ENCODE results near the gene CALML6. TPM values are rescaled to one million over a fixed set of nuclear protein-coding genes. Genes with fewer than 3 reads are reported as not detected.

The CALML6 gene
- total RNA-seq, 1 experiment from 2014 or later, result 1.9 TPM

GRCh38 chr1:1873186-1873585, 41.9 kb upstream of the CALML6 start:
- DNase-seq (ENCODE audit: low spot score) (no peak), ATAC-seq (no peak)
- Mint-ChIP-seq H3K27ac (peak overlapping the region; percentile 65; the same call in 1 of the 2 replicates), H3K27me3 (ENCODE audit: low read depth) (no peaks in the 10 kb centered on the region), H3K4me3 (no peak overlapping the region), H3K4me1 (peaks cover 24% of the 10 kb centered on the region), H3K9me3 (peaks cover 22% of the 10 kb centered on the region), H3K36me3 (peaks cover 56% of the 10 kb centered on the region)
- TF ChIP-seq ZNF121 (CRISPR knock-in tag; IDR thresholded peaks at IDR 0.05), result no peak
- ChIA-PET CTCF (interaction anchor here (1.1 kb wide), 1 partner anchor 14 kb away, joined by 3 read pairs; no protein-coding TSS in a partner anchor), POLR2A (interaction anchor here (0.7 kb wide), 1 partner anchor 46 kb away, joined by 4 read pairs; no protein-coding TSS in a partner anchor)

- POLR2A ChIA-PET, result no interaction called here
- Mint-ChIP-seq H3K4me3 (no peak overlapping the region), H3K27ac (no peak overlapping the region), H3K27me3 (ENCODE audit: low read depth) (no peaks in the 10 kb centered on the region), H3K4me1 (peaks cover 30% of the 10 kb centered on the region), H3K36me3 (peaks cover 60% of the 10 kb centered on the region), H3K9me3 (peaks cover 19% of the 10 kb centered on the region)
- CTCF ChIA-PET, result interaction anchor here (1.2 kb wide), 1 partner anchor 11 kb away, joined by 3 read pairs; no protein-coding TSS in a partner anchor
- no peak for DNase-seq (ENCODE audit: low spot score)
- TF ChIP-seq TP53 (CRISPR knock-in tag; IDR thresholded peaks at IDR 0.05), result no peak
- ATAC-seq, result no peak
Observed at GRCh38 chr1:1874901-1875300, 40.2 kb upstream of the CALML6 start.

- ATAC-seq (no peak), DNase-seq (ENCODE audit: low spot score) (no peak)
- H3K9me3 Mint-ChIP-seq, result peaks cover 19% of the 10 kb centered on the region
- H3K4me1 Mint-ChIP-seq, result peaks cover 35% of the 10 kb centered on the region
- TF ChIP-seq GABPB1 (CRISPR knock-in tag; IDR thresholded peaks at IDR 0.05) (no peak), ZMAT4 (CRISPR knock-in tag; IDR thresholded peaks at IDR 0.05) (no peak), CREB1 (CRISPR knock-in tag; IDR thresholded peaks at IDR 0.05) (no peak), HMGA2 (CRISPR knock-in tag; IDR thresholded peaks at IDR 0.05) (no peak), IRF1 (CRISPR knock-in tag; IDR thresholded peaks at IDR 0.05) (no peak), RORB (CRISPR knock-in tag; IDR thresholded peaks at IDR 0.05) (no peak), CDX4 (CRISPR knock-in tag; IDR thresholded peaks at IDR 0.05; ENCODE audit: borderline replicate concordance) (no peak), ZNF263 (CRISPR knock-in tag; IDR thresholded peaks at IDR 0.05; ENCODE audit: low read depth) (no peak), OVOL2 (CRISPR knock-in tag; IDR thresholded peaks at IDR 0.05; ENCODE audit: borderline replicate concordance) (no peak), NFATC4 (CRISPR knock-in tag; IDR thresholded peaks at IDR 0.05) (no peak), TCF7 (CRISPR knock-in tag; IDR thresholded peaks at IDR 0.05; ENCODE audit: low read depth) (no peak), PRDM15 (CRISPR knock-in tag; IDR thresholded peaks at IDR 0.05) (no peak), ZBTB43 (CRISPR knock-in tag; IDR thresholded peaks at IDR 0.05) (no peak), TP53 (CRISPR knock-in tag; IDR thresholded peaks at IDR 0.05) (no peak), IRF2 (CRISPR knock-in tag; IDR thresholded peaks at IDR 0.05; ENCODE audit: borderline replicate concordance, low read depth) (no peak)
- ChIA-PET POLR2A (no interaction called here), CTCF (interaction anchor here (0.6 to 1.5 kb wide), 3 partner anchors 11 to 18 kb away, joined by 3 read pairs; no protein-coding TSS in a partner anchor)
- H3K27ac Mint-ChIP-seq, result peak overlapping the region; percentile 95
- H3K27me3 Mint-ChIP-seq (ENCODE audit: low read depth), result no peaks in the 10 kb centered on the region
- no peak overlapping the region for H3K4me3 Mint-ChIP-seq
- H3K36me3 Mint-ChIP-seq, result peaks cover 54% of the 10 kb centered on the region
Observed at GRCh38 chr1:1875932-1876331, 39.1 kb upstream of the CALML6 start.
